Lung microvascular endothelial cell (primary cell): ENCODE data around the gene RNF212. TPM values are rescaled to one million over a fixed set of nuclear protein-coding genes. Genes with fewer than 3 reads are reported as not detected.
A peak's percentile ranks its signal among the peaks of the same experiment; 100 is the strongest.

Experiments used
- DNase-seq, 2 donors: peaks; one replicate each; pipeline versions ENCODE4 v3.0.0 to v3.0.0-alpha.2; 2010; ENCODE audit warnings: low read depth in 2 of 2
- total RNA-seq: library from RNA; depleted of rRNA; stranded (reverse); fragments of >200 nt; gene quantifications from 2 replicates; pipeline ENCODE4 v1.2.1, GENCODE V29; 2014

The RNF212 gene
- total RNA-seq, 1 donor from 2014 or later = 0.79 TPM

DNA sequence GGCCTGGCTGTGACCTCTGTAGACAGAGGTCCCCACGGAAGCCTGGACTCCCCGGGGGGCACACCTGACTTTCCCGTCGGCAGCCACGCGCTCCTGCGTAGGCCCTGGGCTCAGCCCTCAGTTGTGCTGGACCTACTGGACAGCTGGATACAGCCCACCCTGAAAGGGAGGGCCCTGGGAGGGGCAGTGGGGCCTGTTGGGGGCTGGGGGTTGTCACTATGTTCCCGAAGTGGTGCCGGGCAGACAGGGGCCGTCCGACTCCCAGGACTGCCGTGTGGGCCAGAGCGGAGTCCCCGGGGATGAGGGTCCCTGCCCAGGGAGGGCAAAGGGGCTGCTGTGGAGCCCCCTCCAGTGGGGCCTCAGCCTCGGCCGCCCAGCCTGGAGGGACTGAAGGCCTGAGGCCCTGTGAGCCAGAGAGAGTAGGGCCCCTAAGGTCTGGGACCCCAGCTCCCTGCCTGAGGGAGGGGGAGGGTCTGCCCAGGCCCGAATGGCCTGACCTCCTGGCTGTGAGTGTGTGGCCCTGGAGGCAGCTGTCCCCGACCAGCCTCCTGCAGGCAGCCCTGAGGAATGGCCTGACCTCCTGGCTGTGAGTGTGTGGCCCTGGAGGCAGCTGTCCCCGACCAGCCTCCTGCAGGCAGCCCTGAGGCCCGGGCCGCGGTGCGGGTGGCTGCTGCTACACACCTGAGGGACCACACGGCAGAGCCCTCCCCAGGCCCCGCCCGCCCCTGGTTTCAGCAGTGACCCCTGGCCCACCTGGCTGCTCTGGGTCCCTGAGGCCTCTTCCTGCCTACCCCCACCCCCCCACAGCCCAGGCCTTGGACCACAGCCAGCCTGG lies 76.2 kb downstream of the RNF212 start:
- DNase-seq = no peak

DNA sequence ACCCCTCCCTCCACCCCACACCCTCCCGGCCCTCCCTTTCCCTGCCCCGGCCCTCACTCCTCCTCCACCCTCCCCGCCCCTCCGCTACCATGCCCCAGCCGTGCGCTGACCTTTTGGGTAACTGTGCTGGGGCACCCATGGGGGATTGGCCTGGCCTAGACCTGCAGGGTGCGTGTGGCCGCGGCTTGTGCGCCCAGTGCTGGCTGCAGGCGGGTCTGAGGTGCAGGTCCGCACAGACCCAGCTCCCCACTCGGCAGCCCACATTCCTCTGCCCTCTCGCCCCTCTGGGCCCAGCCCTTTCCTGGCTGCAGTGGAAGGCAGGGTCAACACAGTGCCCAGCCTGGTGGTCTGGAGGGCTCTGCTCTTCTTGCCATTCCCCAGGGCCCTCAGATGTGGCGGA lies 77.3 kb downstream of the RNF212 start:
- DNase-seq = no peak

DNA sequence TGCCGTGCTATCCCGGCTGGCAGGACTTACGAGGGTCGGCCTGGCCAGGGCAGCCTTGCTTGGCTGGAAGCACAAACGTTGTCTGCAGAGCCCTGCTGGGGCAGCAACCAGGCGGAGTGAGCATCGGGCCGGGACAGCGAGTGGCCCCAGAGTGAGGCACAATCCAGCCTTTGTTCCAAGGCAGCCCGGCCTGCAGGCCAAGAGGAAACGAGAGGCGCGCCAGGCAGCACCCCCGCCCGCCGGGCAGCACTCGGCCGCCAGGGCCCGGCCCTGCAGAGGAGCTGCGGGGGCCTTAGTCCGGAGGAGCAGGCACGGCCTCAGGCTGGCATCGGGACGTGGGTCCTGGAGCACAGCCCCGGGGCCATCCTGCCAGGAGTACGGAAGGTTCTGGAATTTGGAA lies 77.9 kb downstream of the RNF212 start:
- DNase-seq = peak; percentile 44 to 48

DNA sequence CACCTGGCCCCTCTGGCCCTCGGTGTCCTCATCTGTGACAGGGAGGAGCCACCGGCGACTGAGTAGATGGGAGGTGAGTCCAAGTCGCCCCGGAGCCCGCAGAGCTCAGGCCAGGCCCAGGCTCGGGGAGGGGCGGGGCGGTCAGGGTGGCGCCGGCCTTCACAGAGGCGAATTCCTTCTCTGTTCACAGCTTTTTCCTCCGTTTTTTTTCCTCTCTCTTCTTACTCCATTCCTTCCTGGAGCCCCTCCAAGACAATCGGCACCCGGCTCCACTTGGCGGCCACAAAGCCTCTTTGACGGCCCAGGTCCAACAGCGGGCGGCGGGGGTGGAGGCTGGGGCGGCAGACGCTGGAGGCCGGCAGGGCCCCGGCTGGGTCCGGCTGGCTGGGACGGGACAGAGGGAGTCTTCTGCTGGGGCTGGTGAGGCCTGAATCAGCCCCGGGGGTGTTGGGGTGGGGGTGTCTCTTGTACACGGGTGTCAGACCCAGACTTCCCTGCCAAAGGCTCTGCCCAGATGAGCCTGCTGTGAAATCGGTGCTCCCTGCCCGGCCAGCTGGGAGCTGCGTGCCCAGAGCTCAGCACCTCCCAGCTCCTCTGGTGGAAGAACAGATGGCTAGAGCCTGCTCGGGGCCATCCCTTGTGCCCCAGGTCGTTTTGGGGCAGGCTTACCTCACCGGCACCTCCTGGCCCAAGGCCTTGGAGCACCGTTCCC lies 79.4 kb downstream of the RNF212 start:
- no peak for DNase-seq

DNA sequence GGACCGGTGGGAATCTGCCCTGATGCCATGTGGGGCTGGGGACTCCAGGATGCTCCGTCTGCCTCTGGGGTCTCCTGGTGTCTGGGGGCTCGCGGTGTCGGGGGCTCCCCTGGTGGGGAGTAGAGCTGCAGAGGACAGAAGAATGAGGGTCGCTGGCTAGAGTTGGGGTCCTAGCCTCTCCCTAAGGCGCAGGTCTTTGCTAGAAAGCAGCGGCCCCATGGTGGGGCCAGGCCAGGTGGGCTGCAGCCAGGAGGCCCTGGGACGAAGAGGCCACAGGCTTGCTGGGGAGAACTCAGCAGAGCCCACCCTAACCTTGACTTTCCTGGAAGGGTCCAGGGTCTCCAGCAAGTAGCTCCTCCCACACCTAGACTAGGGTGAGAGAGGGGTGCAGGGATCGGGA lies 80.5 kb downstream of the RNF212 start:
- no peak for DNase-seq

DNA sequence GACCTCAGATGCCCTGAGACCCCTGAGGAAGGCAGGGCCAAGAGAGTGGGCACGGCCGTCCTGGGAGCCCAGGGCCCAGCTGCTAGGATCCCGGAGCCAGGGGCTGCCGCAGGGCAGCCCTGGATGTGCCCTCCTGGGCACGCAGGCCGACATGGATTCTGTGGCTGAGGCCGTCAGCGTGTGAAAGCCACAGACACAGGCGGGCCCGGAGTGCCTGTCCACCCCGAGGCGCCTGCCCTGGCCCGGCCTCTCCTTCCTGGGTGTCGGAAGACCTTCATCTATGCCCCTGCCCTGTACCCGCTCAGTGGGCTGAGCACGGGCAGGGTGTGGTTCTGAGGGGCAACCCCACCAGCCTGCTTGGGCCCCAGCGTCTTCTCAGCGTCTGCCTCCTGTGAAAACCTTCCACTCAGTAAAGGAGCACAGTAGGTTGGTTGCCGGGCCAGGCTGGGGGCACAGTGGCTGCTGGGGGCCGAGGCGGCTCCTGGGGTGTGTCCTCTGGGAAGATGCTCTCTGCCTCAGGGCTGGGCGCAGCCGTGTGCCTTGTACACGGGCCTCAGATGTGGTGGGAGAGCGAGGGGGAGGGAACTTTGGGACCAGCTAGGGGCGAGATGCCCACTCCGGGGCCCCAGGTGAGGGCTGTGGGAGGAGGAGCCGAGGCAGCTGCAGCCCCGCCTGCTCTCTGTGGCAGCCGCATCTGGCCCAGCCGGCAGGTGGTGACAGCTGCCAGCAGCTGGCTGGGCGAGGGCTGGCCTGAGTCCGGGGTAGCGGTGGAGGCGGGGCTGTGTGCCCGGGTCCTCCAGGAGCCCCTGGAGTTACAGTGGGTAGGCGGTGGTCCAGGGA lies 81.2 kb downstream of the RNF212 start:
- DNase-seq = peak in 1 of 2 donors; percentile 39

DNA sequence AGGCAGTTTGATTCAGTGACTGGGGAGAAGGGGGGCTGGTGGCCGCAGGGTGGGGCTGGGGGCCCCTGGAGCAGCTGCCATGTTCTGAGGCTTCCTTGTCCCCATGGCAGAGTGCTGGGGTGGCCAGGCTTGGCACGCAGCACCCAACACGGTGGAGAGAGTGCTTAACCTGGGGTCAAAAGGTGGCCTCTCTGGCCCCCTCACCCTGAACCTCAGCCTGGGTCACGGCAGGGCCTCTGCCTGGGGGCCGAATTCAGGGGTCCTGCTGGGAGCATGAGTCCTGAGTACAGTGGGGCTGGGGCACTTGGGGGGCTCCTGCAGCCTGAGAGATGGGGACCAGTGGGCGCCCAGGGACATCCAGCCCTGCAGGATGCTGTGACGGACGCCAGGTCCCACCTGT lies 82.0 kb downstream of the RNF212 start:
- DNase-seq = no peak

DNA sequence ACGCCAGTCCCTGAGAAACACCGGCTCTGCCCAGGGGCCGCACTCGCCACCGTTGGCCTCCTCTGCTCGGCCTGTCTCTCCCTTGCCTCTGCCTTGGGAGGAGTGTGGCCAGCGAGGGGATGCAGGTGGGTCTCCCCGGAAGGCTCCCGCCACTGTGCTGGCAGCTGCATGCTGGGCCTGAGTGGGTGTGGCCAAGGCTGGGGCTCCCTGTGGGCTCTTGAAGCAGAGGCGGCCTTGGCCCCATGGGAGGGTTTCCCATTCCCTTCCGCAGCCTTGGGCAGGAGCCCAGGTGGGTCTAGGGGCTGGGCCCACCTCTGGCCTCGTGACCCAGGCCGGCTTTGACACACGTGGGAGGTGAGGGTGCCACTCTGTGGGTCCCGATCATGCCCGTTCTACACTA lies 82.8 kb downstream of the RNF212 start:
- no peak for DNase-seq

DNA sequence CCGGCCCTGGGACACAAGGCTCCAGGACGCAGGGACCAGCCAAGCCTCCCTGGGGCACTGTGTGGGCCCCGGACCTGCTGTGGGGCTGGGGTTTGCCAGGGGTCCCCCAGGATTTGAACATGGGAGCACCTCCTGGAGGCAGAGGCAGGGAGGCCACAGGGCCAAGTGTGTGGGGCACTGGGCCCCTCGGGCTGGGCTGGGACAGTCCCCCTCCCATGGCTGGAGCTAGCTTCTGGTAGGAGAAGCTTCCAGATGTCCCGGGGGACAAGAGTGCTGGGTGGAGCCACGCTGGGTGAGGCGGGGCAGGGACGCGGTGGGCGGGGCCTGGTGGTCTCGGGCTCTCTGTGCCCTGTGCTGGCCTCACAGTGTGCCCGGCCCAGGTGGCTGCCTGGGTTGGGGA lies 83.3 kb downstream of the RNF212 start:
- no peak for DNase-seq

DNA sequence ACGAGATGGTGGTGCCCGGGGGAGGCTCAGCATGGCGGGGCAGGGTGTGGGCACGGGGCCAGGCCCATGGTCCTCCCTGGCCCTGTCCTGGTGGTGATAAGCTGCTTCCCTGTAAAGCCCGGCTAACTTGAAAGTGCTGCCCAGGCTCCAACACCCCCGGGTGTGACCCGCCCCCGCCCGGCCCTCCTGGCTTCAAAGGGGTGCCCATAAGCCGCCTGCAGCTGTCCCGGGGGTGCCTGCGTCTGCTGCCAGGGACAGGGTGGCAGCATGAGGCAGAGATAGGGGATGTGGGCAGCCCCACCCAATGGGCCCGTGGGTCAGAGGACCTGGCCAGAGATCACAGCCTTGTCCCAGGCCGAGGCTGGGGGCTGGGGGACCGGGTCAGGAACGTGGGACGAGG lies 83.8 kb downstream of the RNF212 start:
- DNase-seq = no peak

DNA sequence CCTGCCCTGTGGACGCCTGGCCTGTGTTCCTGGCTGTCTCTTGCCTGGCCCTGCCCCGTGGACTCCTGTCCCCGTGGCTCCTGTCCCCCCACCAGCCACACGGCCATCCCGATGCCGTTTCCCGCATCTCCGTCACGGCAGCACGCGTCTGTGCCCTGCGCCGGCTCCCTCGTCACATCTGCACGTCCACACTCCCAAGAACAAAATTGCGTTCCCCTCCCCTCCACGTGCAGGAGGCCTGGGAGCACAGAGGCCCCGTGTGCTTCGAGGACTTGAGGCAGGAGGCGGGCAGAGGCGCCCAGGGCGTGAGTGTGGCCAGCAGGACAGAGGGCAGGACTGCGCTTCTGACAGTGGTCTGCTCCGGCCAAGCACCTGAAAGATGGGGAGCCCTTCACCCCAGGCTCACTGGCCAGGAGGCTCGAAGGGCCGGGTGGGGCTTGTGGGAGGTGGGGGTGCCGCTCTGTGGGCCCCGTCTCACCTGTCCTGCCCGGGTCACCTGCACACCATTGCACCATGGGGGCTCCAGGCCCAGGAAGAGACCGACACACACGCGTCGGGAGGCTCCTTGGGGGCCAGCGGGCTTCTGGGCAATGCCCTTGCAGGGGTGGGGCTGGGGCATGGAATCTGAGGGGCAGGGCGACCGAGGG lies 84.7 kb downstream of the RNF212 start:
- DNase-seq = no peak

DNA sequence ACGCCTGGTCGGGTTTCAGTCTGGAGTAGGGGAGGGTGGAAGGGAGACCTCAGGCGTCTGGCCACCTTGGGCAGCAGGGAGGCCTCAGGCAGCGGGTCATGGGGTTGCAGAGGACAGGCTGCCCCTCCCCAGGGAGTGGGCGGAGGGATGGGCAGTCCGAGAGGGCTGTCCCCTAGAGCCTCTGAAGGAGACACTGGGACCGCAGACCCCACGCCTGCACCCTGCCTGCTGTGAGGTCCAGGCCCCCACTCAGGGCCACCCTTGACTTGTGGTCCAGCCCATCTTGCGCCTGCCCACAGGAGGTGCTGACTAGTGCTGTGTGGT lies 85.5 kb downstream of the RNF212 start:
- DNase-seq = no peak

DNA sequence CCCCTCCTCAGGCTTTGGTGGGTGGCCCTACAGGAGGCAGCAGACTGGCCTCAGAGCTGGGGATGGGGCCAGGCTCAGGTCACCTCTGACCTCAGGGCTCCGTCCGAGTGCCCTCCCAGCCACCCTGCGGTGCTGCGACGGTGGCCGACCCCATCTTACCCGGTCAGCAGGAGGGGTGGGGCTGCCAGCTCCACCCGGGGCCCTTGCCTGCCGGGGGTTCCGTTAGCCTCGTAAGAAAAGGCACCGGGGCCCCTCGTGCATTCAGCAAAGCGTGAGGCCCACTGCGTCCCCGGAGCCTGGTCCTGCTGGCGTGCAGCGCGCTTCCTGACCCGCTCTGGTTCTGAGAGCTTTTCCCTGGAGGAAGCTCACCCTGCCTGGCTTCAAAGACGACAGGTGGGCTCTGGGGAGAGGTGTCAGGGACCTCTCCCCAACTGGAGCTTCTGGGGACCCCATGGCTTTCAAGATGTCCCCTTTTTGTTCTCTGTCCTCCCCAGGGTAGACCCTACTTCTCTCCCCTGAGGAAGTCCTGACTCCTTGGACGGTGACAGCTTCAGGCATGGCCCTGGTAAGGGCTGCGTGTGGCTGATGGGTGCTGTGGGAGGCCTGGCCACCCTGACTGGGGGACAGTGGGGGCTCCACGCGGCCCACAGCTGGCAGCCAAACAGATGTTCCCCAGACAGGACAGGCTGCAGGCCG lies 86.0 kb downstream of the RNF212 start:
- no peak for DNase-seq

DNA sequence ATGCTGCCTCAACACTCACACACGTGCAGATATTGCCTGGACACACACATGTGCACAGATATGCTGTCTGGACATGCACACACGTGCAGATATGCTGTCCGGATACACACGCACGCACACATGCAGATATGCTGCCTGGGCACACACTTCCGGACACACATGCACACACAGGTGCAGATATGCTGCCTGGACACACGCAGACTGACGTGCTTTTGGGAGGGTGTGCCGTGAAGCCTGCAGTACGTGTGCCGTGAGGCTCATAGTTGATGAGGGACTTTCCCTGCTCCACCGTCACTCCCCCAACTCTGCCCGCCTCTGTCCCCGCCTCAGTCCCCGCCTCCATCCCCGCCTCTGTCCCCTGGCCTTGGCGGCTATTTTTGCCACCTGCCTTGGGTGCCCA lies 87.2 kb downstream of the RNF212 start:
- DNase-seq = peak; percentile 34 to 46

DNA sequence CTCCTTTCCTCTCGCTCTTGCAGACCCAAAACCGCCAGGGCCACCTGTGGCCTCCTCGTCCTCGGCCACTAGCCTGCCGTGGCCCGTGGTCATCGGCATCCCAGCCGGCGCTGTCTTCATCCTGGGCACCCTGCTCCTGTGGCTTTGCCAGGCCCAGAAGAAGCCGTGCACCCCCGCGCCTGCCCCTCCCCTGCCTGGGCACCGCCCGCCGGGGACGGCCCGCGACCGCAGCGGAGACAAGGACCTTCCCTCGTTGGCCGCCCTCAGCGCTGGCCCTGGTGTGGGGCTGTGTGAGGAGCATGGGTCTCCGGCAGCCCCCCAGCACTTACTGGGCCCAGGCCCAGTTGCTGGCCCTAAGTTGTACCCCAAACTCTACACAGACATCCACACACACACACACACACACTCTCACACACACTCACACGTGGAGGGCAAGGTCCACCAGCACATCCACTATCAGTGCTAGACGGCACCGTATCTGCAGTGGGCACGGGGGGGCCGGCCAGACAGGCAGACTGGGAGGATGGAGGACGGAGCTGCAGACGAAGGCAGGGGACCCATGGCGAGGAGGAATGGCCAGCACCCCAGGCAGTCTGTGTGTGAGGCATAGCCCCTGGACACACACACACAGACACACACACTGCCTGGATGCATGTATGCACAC lies 88.3 kb downstream of the RNF212 start:
- DNase-seq = no peak

DNA sequence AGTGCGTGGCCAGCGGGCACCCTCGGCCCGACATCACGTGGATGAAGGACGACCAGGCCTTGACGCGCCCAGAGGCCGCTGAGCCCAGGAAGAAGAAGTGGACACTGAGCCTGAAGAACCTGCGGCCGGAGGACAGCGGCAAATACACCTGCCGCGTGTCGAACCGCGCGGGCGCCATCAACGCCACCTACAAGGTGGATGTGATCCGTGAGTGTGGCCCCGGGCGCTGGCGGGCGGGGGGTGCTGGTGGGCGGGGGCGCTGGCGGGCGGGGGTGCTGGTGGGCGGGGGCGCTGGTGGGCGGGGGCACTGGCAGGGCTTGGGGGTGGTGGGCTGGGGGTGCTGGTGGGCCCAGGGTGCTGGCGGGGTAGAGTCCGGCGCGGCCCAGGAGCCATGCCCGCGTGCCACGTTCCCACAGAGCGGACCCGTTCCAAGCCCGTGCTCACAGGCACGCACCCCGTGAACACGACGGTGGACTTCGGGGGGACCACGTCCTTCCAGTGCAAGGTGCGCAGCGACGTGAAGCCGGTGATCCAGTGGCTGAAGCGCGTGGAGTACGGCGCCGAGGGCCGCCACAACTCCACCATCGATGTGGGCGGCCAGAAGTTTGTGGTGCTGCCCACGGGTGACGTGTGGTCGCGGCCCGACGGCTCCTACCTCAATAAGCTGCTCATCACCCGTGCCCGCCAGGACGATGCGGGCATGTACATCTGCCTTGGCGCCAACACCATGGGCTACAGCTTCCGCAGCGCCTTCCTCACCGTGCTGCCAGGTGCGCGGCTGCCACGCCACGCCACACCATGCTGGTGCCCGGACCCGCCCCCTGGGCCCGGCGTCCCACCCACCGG lies 89.2 kb downstream of the RNF212 start:
- no peak for DNase-seq

DNA sequence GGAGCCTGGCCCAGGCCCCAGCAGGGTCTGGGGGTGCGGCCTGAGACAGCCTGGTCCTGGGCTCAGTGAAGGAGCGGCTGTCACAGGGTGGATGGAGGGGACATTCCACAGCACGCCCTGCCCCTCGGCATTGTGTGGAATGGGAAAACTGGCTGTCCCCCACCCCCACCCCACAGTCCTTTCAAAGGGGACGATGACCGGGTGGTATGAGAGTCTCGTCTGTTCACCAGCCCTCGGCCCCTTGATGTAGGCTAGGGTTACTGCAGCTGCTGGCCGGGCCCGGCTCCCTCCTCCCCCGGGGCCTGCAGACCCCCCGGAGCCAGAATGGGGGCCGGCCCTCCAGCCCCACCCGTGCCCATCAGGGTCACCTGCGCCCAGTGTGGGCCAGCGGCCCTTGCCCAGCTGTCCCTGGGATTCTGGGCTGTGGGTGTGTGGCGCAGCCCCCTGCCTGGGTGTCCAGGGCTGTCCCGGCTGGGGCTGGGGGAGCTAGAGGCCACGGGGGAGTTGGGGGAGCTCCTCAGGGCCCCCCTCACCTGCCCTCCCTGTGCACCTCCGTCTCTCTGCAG lies 90.2 kb downstream of the RNF212 start:
- DNase-seq = no peak

DNA sequence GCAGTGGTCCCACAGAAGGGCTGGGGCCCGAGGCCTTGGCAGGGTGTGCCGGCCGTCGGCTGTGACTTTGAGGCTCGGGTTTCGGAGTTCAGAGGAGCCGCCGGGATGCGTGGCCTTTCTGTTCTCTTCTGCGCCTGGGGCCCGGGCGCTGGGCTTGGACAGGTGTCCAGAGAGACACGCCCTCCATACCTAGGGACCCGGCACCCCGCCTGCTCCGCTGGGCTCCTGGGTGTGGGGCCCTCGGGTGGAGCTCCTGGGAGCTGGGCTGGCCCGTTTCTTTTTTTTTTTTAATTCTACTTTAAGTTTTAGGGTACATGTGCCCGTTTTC lies 90.7 kb downstream of the RNF212 start:
- DNase-seq = no peak

DNA sequence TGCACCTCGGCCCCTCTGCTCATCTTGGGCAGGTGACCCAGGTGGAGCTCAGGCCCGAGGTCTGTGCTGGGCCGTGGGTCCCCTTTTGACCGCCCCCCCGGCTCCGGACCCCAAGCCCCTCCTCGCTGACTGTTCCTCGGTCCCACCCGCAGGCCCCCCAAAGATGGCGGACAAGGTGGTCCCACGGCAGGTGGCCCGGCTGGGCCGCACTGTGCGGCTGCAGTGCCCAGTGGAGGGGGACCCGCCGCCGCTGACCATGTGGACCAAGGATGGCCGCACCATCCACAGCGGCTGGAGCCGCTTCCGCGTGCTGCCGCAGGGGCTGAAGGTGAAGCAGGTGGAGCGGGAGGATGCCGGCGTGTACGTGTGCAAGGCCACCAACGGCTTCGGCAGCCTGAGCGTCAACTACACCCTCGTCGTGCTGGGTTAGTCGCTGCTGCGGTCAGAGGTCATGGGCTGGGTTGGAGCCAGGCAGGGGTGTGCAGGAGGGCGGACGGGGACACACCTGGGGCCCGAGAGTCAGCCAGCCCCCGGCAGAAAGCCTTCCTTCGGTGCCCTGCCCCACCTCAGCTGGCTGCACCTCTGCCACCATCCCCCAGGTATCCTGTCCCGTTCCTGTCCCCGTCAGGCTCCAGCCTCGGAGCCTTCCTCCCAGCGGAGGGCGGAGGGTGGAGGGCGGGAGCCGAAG lies 91.2 kb downstream of the RNF212 start:
- DNase-seq = no peak
